Sigmoid colon (tissue), 7 donors: ENCODE results near the gene RIOK2. TPM values are rescaled to one million over a fixed set of nuclear protein-coding genes. Genes with fewer than 3 reads are reported as not detected.
"Not testable (repeated sequence)": the region's sequence is repeated elsewhere in the genome, so short reads cannot be mapped to it uniquely, and the experiment has no call there.

Source experiments
- DNase-seq: peaks from one replicate; pipeline ENCODE4 v3.0.0-alpha.2; 2019
- H3K27ac ChIP-seq, 4 donors: fragments of 200-600 bp; sonication (generic); one replicate each; pipeline ENCODE4 v1.5.1; 2016 to 2019; ENCODE audit warnings: mild to moderate bottlenecking in 1 of 4
- H3K27me3 ChIP-seq, 3 donors: fragments of 200-600 bp; sonication (generic); one replicate each; pipeline ENCODE4 v1.5.1; 2019; ENCODE audit warnings: mild to moderate bottlenecking in 1 of 3
- H3K36me3 ChIP-seq, 4 donors: fragments of 200-600 bp; sonication (generic); one replicate each; pipeline ENCODE4 v1.5.1; 2016 to 2019
- H3K4me1 ChIP-seq, 4 donors: fragments of 200-600 bp; sonication (generic); one replicate each; pipeline ENCODE4 v1.5.1; 2017 to 2019
- H3K4me3 ChIP-seq, 4 donors: fragments of 200-600 bp; sonication (generic); one replicate each; pipeline ENCODE4 v1.5.1; 2017 to 2019; ENCODE audit warnings: mild to moderate bottlenecking in 2 of 4, moderate library complexity in 1 of 4
- H3K9me3 ChIP-seq, 4 donors: fragments of 200-600 bp in 3 of 4; sonication (generic) in 3 of 4; one replicate each; pipeline versions ENCODE4 v1.5.1 to v1.6.1; 2013 to 2019
- EP300 ChIP-seq, 4 donors: sonication (generic); formaldehyde crosslinking; IDR thresholded peaks; one replicate each; pipeline ENCODE4 v1.6.1; 2017; ENCODE audit warnings: antibody characterized with exemption in 4 of 4
- POLR2A ChIP-seq, 2 donors: fragments of 450-650 bp; IDR thresholded peaks; one replicate each; pipeline ENCODE4 v1.6.1; 2016; ENCODE audit warnings: antibody characterized with exemption in 2 of 2, mild to moderate bottlenecking in 2 of 2, moderate library complexity in 2 of 2
- POLR2AphosphoS5 ChIP-seq, 4 donors: sonication (generic); formaldehyde crosslinking; IDR thresholded peaks; one replicate each; pipeline ENCODE4 v1.6.1; 2017; ENCODE audit warnings: antibody characterized with exemption in 4 of 4
- WGBS, 2 donors: extraction: QIAGEN DNeasy Blood & Tissue Kit; methylation state at CpG; one replicate each; pipeline ENCODE4 v1.1.7; 2013; 5-methylcytosine and 5-hydroxymethylcytosine counted together
- intact Hi-C: fragments of 100-400 bp; cut with DNase I; formaldehyde crosslinking; loops from one replicate; pipeline ENCODE4 v1.15.1; 2023
- polyA plus RNA-seq, 3 donors: library from polyadenylated mRNA; stranded (reverse); fragments of 200-250 nt; gene quantifications; one replicate each; pipeline ENCODE4 v1.2.3, GENCODE V29; 2013
- total RNA-seq, 4 donors: library from RNA; depleted of rRNA; stranded (reverse); fragments of >200 nt; gene quantifications; one replicate each; pipeline ENCODE4 v1.1.0, GENCODE V29; 2016
- TF ChIP-seq, protein P1 (sequence below), 4 experiments: fragments of 450-650 bp in 3 of 4; fragments of 200-600 bp in 1 of 4; IDR thresholded peaks; one replicate each; pipeline ENCODE4 v1.5.1; 2016 to 2019; ENCODE audit warnings: antibody characterized with exemption in 4 of 4, mild to moderate bottlenecking in 3 of 4, moderate library complexity in 2 of 4
- donor health status: healthy with polysubstance abuse.
- donor health status: Bipolar disorder and iron deficiency.
- donor health status: healthy.

RIOK2 gene
- total and polyA plus RNA-seq, 7 donors = 7.8 to 28.0 (median 16.1) TPM

DNA sequence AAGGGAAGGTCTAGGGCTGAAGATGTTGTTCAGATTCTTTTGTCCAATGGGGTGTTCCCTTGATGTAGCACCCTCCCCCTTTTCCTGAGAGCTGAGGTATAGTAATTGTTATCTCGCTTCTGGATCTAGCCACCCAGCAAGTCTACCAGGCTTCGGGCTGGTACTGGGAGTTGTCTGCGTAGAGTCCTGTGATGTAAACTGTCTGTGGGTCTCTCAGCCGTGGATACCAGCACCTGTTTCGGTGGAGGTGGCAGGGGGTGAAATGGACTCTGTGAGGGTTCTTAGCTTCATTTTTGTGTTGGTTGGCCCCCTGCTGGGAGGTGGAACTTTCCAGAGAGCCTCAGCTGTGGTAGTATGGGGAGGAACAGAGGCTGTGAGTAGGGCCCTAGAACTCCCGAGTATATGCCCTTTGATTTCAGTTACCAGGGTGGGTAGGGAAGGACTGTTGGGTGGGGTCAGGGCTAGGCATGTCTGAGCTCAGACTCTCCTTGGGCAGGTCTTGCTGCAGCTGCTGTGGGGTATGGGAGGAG, 25.2 kb upstream of the RIOK2 start:
- intact Hi-C loops = no loop called here
- Histone ChIP-seq H3K27me3 (no peaks in the 10 kb centered on the region), H3K4me3 (no peak overlapping the region), H3K36me3 (no peaks in the 10 kb centered on the region), H3K9me3 (peaks cover 0 to 2% (median under 1%) of the 10 kb centered on the region in 4 donors), H3K4me1 (no peaks in the 10 kb centered on the region), H3K27ac (no peak overlapping the region)
- DNase-seq = no peak
- WGBS, 2 donors = 94 to 96% methylated on average over 6 of the region's 6 CpGs
- TF ChIP-seq, protein P1, sequence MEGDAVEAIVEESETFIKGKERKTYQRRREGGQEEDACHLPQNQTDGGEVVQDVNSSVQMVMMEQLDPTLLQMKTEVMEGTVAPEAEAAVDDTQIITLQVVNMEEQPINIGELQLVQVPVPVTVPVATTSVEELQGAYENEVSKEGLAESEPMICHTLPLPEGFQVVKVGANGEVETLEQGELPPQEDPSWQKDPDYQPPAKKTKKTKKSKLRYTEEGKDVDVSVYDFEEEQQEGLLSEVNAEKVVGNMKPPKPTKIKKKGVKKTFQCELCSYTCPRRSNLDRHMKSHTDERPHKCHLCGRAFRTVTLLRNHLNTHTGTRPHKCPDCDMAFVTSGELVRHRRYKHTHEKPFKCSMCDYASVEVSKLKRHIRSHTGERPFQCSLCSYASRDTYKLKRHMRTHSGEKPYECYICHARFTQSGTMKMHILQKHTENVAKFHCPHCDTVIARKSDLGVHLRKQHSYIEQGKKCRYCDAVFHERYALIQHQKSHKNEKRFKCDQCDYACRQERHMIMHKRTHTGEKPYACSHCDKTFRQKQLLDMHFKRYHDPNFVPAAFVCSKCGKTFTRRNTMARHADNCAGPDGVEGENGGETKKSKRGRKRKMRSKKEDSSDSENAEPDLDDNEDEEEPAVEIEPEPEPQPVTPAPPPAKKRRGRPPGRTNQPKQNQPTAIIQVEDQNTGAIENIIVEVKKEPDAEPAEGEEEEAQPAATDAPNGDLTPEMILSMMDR (IDR thresholded peaks at IDR 0.05) = no peak
- TF ChIP-seq POLR2A (IDR thresholded peaks at IDR 0.05) (no peak), EP300 (IDR thresholded peaks at IDR 0.05) (no peak), POLR2AphosphoS5 (IDR thresholded peaks at IDR 0.05) (no peak)

DNA sequence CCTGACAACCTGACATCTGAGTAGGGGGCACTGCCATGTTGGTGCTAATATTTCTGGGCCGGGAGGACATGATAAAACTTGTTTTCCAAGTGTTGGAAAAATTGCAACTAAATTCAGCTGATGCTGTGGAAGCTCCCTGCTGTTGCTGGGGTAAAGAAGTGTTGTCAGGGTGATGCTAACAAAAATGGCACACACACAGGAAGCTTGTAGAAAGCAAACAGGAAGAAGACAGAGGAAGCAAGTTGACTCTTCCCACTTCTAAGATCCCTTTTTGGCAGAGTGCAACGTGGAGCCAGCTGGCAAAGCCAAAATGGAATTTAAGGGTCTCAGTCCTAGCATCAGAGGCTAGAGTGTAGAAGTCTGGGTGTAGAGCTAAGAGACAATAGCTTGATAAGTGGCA, 11.3 kb upstream of the RIOK2 start:
- Histone ChIP-seq H3K36me3 (no peaks in the 10 kb centered on the region), H3K4me1 (no peaks in the 10 kb centered on the region), H3K27ac (no peak overlapping the region), H3K4me3 (no peak overlapping the region), H3K9me3 (peaks cover 0 to 3% (median 0%) of the 10 kb centered on the region in 4 donors), H3K27me3 (no peaks in the 10 kb centered on the region)
- intact Hi-C loops = no loop called here
- TF ChIP-seq POLR2A (IDR thresholded peaks at IDR 0.05) (no peak), EP300 (IDR thresholded peaks at IDR 0.05) (no peak)
- TF ChIP-seq, protein P1 (IDR thresholded peaks at IDR 0.05) = no peak
- WGBS, 2 donors = 36 to 43% methylated on average over 2 of the region's 2 CpGs
- no peak for DNase-seq

DNA sequence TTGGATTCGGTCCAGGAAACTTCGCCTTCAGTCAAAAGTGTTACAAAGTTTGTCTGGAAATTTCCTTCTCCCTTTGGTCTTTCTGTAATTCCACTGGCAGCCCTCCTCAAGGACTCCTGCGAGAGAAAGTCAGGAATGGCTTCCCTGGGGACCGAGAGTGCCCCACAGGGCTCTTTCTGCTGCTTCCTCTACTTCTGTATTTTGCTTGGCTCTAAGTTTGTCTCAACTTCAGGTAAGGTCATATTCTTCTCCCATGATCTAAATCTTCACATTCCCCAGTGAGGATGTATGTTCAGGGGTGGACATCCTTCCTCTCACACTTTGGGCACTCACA, 10.3 kb upstream of the RIOK2 start:
- no peak for DNase-seq

DNA sequence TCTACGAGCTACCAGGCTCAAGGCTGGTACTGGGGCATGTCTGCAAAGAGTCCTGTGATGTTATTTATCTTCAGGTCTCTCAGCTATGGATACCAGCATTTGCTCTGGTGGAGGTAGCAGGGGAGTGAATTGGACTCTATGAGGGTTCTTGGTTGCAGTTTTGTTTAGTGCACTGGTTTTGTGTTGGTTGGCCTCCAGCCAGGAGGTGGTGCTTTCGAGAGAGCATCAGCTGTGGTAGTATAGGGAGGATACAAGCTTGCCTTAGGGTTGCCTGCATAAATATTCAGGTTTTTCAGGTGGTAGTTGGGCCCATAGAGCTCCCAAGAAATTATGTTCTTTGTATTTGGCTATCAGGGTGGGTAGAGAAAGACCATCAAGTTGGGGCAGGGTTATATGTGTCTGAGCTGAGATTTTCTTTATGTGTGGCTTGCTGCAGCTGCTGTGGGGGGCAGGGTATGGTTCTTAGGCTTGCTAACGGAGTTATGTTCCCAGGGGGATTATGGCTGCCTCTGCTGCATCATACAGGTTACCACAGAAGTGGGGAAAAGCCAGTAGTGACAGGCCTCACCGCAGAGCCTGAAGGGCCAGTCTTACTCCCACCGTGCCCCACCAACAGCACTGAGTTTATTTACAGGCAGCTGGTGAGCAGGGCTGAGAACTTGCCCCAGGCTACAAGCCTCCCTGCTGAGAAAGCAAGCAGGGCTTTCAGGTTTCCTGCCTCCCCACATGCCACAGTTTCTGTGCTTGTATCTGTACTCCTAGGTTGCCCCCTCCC, 9.7 kb upstream of the RIOK2 start:
- intact Hi-C loops = no loop called here
- H3K27me3 ChIP-seq = no peaks in the 10 kb centered on the region
- 60 to 71% methylated on average over 5 of the region's 5 CpGs for WGBS, 2 donors
- H3K4me1 ChIP-seq = no peaks in the 10 kb centered on the region
- H3K36me3 ChIP-seq = no peaks in the 10 kb centered on the region
- H3K27ac ChIP-seq = no peak overlapping the region
- no peak overlapping the region for H3K4me3 ChIP-seq
- TF ChIP-seq EP300 (IDR thresholded peaks at IDR 0.05) (no peak), POLR2A (IDR thresholded peaks at IDR 0.05) (no peak), POLR2AphosphoS5 (IDR thresholded peaks at IDR 0.05) (no peak)
- TF ChIP-seq, protein P1 (IDR thresholded peaks at IDR 0.05) = no peak
- DNase-seq = no peak
- H3K9me3 ChIP-seq = peaks cover 0 to 3% (median 0%) of the 10 kb centered on the region in 4 donors

More for the DNA sequence above, 10.3 kb upstream of the RIOK2 start:
- no peak for TF ChIP-seq EP300 (IDR thresholded peaks at IDR 0.05)
- no peak for TF ChIP-seq POLR2A (IDR thresholded peaks at IDR 0.05)
- TF ChIP-seq POLR2AphosphoS5 (IDR thresholded peaks at IDR 0.05) = no peak
- Histone ChIP-seq H3K4me1 (no peaks in the 10 kb centered on the region), H3K9me3 (peaks cover 0 to 3% (median 0%) of the 10 kb centered on the region in 4 donors), H3K36me3 (no peaks in the 10 kb centered on the region), H3K27ac (no peak overlapping the region), H3K27me3 (no peaks in the 10 kb centered on the region), H3K4me3 (no peak overlapping the region)
- 83 to 93% methylated on average over 4 of the region's 4 CpGs for WGBS, 2 donors
- intact Hi-C loops = no loop called here

DNA sequence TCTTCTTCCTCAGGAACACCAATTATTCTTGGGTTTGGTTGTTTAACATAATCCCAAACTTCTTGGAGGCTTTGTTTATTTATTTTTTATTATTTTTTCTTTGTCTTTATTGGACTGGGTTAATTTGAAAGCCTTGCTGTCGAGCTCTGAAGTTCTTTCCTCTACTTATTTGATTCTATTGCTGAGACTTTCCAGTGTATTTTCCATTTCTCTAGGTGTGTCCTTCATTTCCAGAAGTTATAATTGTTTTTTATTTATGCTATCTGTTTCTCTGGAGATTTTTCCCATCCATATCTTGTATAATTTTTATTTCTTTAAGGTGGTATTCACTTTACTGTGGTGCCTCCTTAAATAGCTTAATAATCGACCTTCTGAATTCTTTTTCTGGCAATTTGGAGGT, 8.8 kb upstream of the RIOK2 start:
- no peak overlapping the region for H3K4me3 ChIP-seq
- intact Hi-C loops = no loop called here

DNA sequence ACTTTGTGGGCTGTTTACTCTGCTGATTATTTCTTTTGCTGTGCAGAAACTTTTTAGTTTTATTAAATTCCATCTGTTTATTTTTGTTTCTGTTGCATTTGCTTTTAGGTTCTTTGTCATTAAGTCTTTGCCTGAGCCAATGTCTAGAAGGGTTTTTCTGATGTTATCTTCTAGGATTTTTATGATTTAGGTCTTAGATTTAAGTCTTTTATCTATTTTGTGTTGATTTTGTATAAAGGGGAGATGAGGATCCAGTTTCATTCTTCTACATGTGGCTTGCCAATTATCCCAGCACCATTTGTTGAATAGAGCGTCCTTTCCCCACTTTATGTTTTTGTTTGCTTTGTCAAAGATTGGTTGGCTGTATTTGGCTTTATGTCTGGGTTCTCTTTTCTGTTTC, 6.5 kb upstream of the RIOK2 start:
- H3K27ac ChIP-seq, DNase-seq, intact Hi-C loops, H3K4me3 ChIP-seq, H3K9me3 ChIP-seq, H3K27me3 ChIP-seq, H3K36me3 ChIP-seq, H3K4me1 ChIP-seq: not testable (repeated sequence)
- 91 to 94% methylated on average over 1 of the region's 1 CpG for WGBS, 2 donors

More for the DNA sequence above, 8.8 kb upstream of the RIOK2 start:
- no peaks in the 10 kb centered on the region for H3K36me3 ChIP-seq
- H3K9me3 ChIP-seq = peaks cover 0 to 3% (median 0%) of the 10 kb centered on the region in 4 donors
- no peak for DNase-seq
- WGBS, 2 donors = 83 to 90% methylated on average over 2 of the region's 2 CpGs
- TF ChIP-seq EP300 (IDR thresholded peaks at IDR 0.05) (no peak), POLR2A (IDR thresholded peaks at IDR 0.05) (no peak), POLR2AphosphoS5 (IDR thresholded peaks at IDR 0.05) (no peak)
- TF ChIP-seq, protein P1 (IDR thresholded peaks at IDR 0.05) = no peak
- no peak overlapping the region for H3K27ac ChIP-seq
- H3K4me1 ChIP-seq = no peaks in the 10 kb centered on the region
- H3K27me3 ChIP-seq = no peaks in the 10 kb centered on the region
